Spleen (tissue), 11 donors: Measurements from ENCODE around the gene CCNE1. TPM values are rescaled to one million over a fixed set of nuclear protein-coding genes. Genes with fewer than 3 reads are reported as not detected.

Experiments used
- DNase-seq: peaks from one replicate; pipeline ENCODE4 v3.0.0-alpha.2; 2020
- H3K27ac ChIP-seq, 8 donors: fragments of 200-600 bp; sonication (generic) in 7 of 8; 1 replicate in 4 of 8; 2 replicates in 4 of 8; pipeline versions ENCODE4 v1.5.0 to v1.8.0; 2016 to 2021; ENCODE audit warnings: inconsistent platforms in 4 of 8, mild to moderate bottlenecking in 4 of 8, moderate library complexity in 1 of 8
- H3K27me3 ChIP-seq, 7 donors: fragments of 200-600 bp; sonication (generic) in 6 of 7; replicated peaks in 1 of 7; 1 replicate in 4 of 7; 2 replicates in 3 of 7; pipeline versions ENCODE4 v1.5.0 to v1.8.0; 2016 to 2021; ENCODE audit warnings: inconsistent platforms in 3 of 7, mild to moderate bottlenecking in 1 of 7
- H3K36me3 ChIP-seq, 6 donors: fragments of 200-600 bp; sonication (generic) in 5 of 6; 1 replicate in 4 of 6; 2 replicates in 2 of 6; pipeline versions ENCODE4 v1.5.0 to v1.8.0; 2016 to 2021; ENCODE audit warnings: inconsistent platforms in 2 of 6
- H3K4me1 ChIP-seq, 6 donors: fragments of 200-600 bp; sonication (generic) in 5 of 6; 1 replicate in 3 of 6; 2 replicates in 3 of 6; pipeline versions ENCODE4 v1.5.0 to v1.8.0; 2016 to 2021; ENCODE audit warnings: inconsistent platforms in 3 of 6
- H3K4me3 ChIP-seq, 8 donors: fragments of 200-600 bp; sonication (generic) in 7 of 8; 1 replicate in 4 of 8; 2 replicates in 4 of 8; pipeline versions ENCODE4 v1.5.0 to v1.8.0; 2016 to 2021; ENCODE audit warnings: inconsistent platforms in 4 of 8, mild to moderate bottlenecking in 4 of 8, moderate library complexity in 2 of 8
- H3K9me3 ChIP-seq, 8 donors: fragments of 200-600 bp; sonication (generic) in 7 of 8; 1 replicate in 4 of 8; 2 replicates in 4 of 8; pipeline versions ENCODE4 v1.5.0 to v1.8.0; 2016 to 2021; ENCODE audit warnings: inconsistent platforms in 4 of 8
- POLR2A ChIP-seq, 3 donors: fragments of 450-650 bp; IDR thresholded peaks; one replicate each; pipeline ENCODE4 v1.5.1; 2017; ENCODE audit warnings: antibody characterized with exemption in 3 of 3, mild to moderate bottlenecking in 1 of 3
- POLR2AphosphoS5 ChIP-seq, 3 donors: sonication (generic); formaldehyde crosslinking; IDR thresholded peaks; one replicate each; pipeline ENCODE4 v1.5.1; 2017; ENCODE audit warnings: antibody characterized with exemption in 3 of 3
- WGBS, 5 donors: extraction: QIAGEN DNeasy Blood & Tissue Kit in 3 of 5; methylation state at CpG; one replicate each; pipeline versions ENCODE4 v1.1.5 to v1.1.7; 2013 to 2018; 5-methylcytosine and 5-hydroxymethylcytosine counted together
- intact Hi-C: fragments of 100-400 bp; cut with DNase I; formaldehyde crosslinking; loops from one replicate; pipeline ENCODE4 v1.15.0; 2023; ENCODE audit warnings: low total_unique reads
- polyA plus RNA-seq, 3 donors: library from polyadenylated mRNA; stranded (reverse); fragments of 200-250 nt; gene quantifications; one replicate each; pipeline ENCODE4 v1.2.1, GENCODE V29; 2013
- total RNA-seq, 7 donors: library from RNA; depleted of rRNA in 3 of 7; stranded (reverse); fragments of >200 nt in 3 of 7; fragmentation: NEBNext Ultra II Directional in 4 of 7; extraction: Animal tissue kit (Norgen Biotek cat#: 25700) in 4 of 7; gene quantifications; one replicate each; pipeline versions ENCODE4 v1.1.0 to v1.2.1, GENCODE V29; 2016 to 2021
- TF ChIP-seq, protein P1 (sequence below), 11 experiments: fragments of 200-600 bp in 7 of 11; fragments of 450-650 bp in 4 of 11; sonication (generic) in 4 of 11; IDR thresholded peaks in 8 of 11; conservative IDR thresholded peaks in 3 of 11; 1 replicate in 7 of 11; 2 replicates in 4 of 11; pipeline versions ENCODE4 v1.4.0 to v1.8.0; 2016 to 2021; ENCODE audit warnings: antibody characterized with exemption in 11 of 11, inconsistent platforms in 4 of 11, mild to moderate bottlenecking in 1 of 11
- donor health status: healthy with polysubstance abuse.
- donor health status: DM: no; HTN: no; CAD: no; lungs with moderate emphysema.
- donor health status: DM: no; HTN: no; CAD: no.
- donor health status: Bipolar disorder and iron deficiency.
- donor health status: healthy.
- donor health status: DM: no; HTN: no; CAD: no.
- donor health status: DM: yes; HTN: yes; CAD: no.

Gene CCNE1
- total and polyA plus RNA-seq, 10 donors = 2.3 to 4.8 (median 3.9) TPM

DNA sequence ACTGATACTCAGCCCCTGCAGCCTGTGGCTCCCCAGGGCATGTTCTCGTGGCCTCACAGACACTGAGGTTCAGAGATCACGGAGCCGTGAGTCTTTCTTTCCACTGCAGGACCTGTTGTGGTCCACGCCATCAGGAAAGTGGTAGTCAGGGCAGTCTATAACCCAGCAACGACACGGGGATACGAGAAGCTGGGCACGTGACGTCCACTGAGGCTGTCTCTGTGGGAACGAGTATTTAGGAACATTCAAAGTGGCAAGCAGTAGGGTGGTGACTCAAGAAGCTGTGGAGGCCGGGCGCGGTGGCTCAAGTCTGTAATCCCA is 29.6 kb upstream of the CCNE1 start:
- TF ChIP-seq POLR2AphosphoS5 (IDR thresholded peaks at IDR 0.05) (no peak), POLR2A (IDR thresholded peaks at IDR 0.05) (no peak)
- TF ChIP-seq, protein P1, sequence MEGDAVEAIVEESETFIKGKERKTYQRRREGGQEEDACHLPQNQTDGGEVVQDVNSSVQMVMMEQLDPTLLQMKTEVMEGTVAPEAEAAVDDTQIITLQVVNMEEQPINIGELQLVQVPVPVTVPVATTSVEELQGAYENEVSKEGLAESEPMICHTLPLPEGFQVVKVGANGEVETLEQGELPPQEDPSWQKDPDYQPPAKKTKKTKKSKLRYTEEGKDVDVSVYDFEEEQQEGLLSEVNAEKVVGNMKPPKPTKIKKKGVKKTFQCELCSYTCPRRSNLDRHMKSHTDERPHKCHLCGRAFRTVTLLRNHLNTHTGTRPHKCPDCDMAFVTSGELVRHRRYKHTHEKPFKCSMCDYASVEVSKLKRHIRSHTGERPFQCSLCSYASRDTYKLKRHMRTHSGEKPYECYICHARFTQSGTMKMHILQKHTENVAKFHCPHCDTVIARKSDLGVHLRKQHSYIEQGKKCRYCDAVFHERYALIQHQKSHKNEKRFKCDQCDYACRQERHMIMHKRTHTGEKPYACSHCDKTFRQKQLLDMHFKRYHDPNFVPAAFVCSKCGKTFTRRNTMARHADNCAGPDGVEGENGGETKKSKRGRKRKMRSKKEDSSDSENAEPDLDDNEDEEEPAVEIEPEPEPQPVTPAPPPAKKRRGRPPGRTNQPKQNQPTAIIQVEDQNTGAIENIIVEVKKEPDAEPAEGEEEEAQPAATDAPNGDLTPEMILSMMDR (IDR thresholded peaks at IDR 0.05 in 8 of 11, conservative IDR thresholded peaks at IDR 0.05 in 3 of 11) = no peak
- intact Hi-C loops = no loop called here
- 87 to 99% (median 93%) methylated on average over 12 to 13 of the region's 13 CpGs for WGBS, 5 donors

DNA sequence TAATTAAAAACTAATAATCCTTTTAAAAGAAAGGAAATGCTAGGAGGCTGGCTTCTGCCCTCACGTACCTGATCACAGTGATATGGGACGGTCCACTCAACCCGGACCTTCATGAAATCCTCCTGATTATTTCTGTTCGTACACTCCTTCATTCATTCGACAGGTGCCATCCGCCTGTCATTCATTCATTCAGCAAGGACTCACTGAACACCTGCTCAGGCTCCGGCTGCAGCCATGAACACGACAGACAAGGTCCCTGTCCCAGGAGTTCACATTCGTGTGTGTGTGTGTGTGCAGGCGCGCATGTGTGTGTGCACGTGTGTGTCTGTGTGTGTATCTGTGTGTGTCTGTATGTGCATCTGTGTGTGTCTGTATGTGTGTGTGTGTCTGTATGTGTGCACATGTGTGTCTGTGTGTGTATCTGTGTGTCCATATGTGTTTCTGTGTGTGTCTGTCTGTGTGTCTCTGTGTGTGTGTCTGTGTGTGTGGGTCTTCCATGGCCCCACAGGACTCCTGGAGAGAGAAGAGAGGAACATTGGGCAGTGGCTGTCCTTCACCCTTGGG is 28.1 kb upstream of the CCNE1 start:
- no peaks in the 10 kb centered on the region for H3K9me3 ChIP-seq
- TF ChIP-seq POLR2A (IDR thresholded peaks at IDR 0.05) = no peak
- TF ChIP-seq, protein P1 (IDR thresholded peaks at IDR 0.05 in 8 of 11, conservative IDR thresholded peaks at IDR 0.05 in 3 of 11) = no peak
- TF ChIP-seq POLR2AphosphoS5 (IDR thresholded peaks at IDR 0.05) = no peak
- DNase-seq = no peak
- H3K27me3 ChIP-seq = peaks cover 0 to 8% (median 0%) of the 10 kb centered on the region in 7 donors
- WGBS, 5 donors = 83 to 97% (median 93%) methylated on average over 9 to 12 of the region's 12 CpGs
- no peaks in the 10 kb centered on the region for H3K4me1 ChIP-seq
- no peak overlapping the region for H3K27ac ChIP-seq
- intact Hi-C loops = no loop called here
- H3K36me3 ChIP-seq = no peaks in the 10 kb centered on the region
- no peak overlapping the region for H3K4me3 ChIP-seq

More for the DNA sequence above, 29.6 kb upstream of the CCNE1 start:
- Histone ChIP-seq H3K36me3 (no peaks in the 10 kb centered on the region), H3K4me1 (no peaks in the 10 kb centered on the region), H3K27ac (no peak overlapping the region), H3K4me3 (no peak overlapping the region), H3K27me3 (peaks cover 0 to 8% (median 0%) of the 10 kb centered on the region in 7 donors), H3K9me3 (no peaks in the 10 kb centered on the region)
- no peak for DNase-seq

DNA sequence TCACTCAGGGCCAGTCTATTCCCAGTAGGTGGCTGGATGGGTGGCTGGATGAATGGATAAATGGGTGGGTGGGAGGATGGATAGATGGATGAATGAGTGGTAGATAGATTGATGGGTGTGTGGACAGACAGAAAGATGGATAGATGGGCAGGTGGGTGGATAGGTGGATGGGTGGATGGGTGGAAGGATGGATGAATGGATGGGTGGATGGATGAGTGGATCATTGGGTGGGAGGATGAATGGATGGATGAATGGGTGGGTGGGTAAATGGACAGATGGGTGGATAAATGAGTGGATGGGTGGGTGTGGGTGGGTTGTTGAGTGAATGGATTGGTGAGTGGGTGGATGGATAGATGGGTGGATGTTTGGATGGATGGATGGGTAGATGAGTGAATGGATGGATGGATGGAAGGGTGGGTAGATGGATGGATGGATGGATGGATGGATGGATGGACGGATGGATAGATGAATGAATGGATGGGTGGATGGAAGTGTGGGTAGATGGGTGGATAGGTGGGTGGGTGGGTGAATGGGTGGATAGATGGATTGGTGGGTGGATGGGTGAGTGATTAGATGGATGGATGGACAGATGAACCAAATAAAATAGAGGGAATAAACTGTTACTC is 27.1 kb upstream of the CCNE1 start:
- TF ChIP-seq, protein P1 (IDR thresholded peaks at IDR 0.05 in 8 of 11, conservative IDR thresholded peaks at IDR 0.05 in 3 of 11) = no peak
- TF ChIP-seq POLR2AphosphoS5 (IDR thresholded peaks at IDR 0.05) (no peak), POLR2A (IDR thresholded peaks at IDR 0.05) (no peak)
- no peak overlapping the region for H3K4me3 ChIP-seq
- H3K9me3 ChIP-seq = no peaks in the 10 kb centered on the region
- intact Hi-C loops = no loop called here
- DNase-seq = no peak
- H3K36me3 ChIP-seq = no peaks in the 10 kb centered on the region
- H3K27ac ChIP-seq = no peak overlapping the region
- H3K4me1 ChIP-seq = no peaks in the 10 kb centered on the region
- WGBS, 5 donors = 58 to 83% (median 73%) methylated on average over 1 of the region's 1 CpG
- H3K27me3 ChIP-seq = peaks cover 0 to 5% (median 0%) of the 10 kb centered on the region in 7 donors

DNA sequence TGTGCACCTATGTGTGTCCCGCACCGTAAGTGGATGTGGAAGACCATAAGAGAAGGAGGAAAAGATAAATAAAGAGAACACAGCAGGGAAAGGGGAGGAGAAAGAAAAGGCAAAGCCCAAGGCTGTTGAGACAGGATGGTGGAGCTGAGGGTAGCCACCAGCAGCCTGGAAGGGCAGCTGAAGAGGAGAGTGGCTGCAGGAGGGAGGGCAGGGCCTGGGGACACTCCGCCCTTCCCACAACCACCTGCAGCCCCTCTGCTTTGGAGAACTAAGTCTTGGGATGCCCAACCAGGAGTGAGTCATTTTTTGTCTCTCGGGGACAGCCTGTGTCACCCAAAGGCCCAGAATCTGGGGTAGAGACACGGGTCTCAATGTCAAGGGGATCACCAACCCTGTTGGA is 26.4 kb upstream of the CCNE1 start:
- no peaks in the 10 kb centered on the region for H3K9me3 ChIP-seq
- no peak overlapping the region for H3K4me3 ChIP-seq
- H3K36me3 ChIP-seq = no peaks in the 10 kb centered on the region
- 79 to 92% (median 89%) methylated on average over 5 of the region's 5 CpGs for WGBS, 5 donors
- DNase-seq = no peak
- no peak overlapping the region for H3K27ac ChIP-seq
- no peaks in the 10 kb centered on the region for H3K27me3 ChIP-seq
- no peaks in the 10 kb centered on the region for H3K4me1 ChIP-seq
- TF ChIP-seq, protein P1 (IDR thresholded peaks at IDR 0.05 in 8 of 11, conservative IDR thresholded peaks at IDR 0.05 in 3 of 11) = no peak
- TF ChIP-seq POLR2A (IDR thresholded peaks at IDR 0.05) = no peak
- no peak for TF ChIP-seq POLR2AphosphoS5 (IDR thresholded peaks at IDR 0.05)
- intact Hi-C loops = no loop called here
